HG03442 (cell line): ENCODE measurements around the gene LRRC15.
A peak's percentile ranks its signal among the peaks of the same experiment; 100 is the strongest.

Experiments
- ATAC-seq: cut with Tn5 transposase; IDR thresholded peaks from one replicate; pipeline ENCODE4 v1.9.1; 2021; ENCODE audit warnings: mild to moderate bottlenecking, moderate library complexity; ENCODE audit not compliant: unreplicated experiment

The LRRC15 gene

GRCh38 chr3:194336601-194337355, 32.8 kb downstream of the LRRC15 start:
- ATAC-seq, result no peak

- ATAC-seq, result no peak
Observed at GRCh38 chr3:194333981-194334320, 35.6 kb downstream of the LRRC15 start.

GRCh38 chr3:194333212-194333980, 36.1 kb downstream of the LRRC15 start:
- peak; percentile 87 for ATAC-seq

- no peak for ATAC-seq
Observed at GRCh38 chr3:194332858-194333211, 36.7 kb downstream of the LRRC15 start.

- no peak for ATAC-seq
Observed at GRCh38 chr3:194330579-194330978, 39.0 kb downstream of the LRRC15 start.

- no peak for ATAC-seq
Observed at GRCh38 chr3:194330160-194330559, 39.4 kb downstream of the LRRC15 start.

GRCh38 chr3:194329583-194329965, 40.0 kb downstream of the LRRC15 start:
- ATAC-seq, result no peak

GRCh38 chr3:194328942-194329582, 40.5 kb downstream of the LRRC15 start:
- ATAC-seq, result no peak

- no peak for ATAC-seq
Observed at GRCh38 chr3:194328053-194328657, 41.4 kb downstream of the LRRC15 start.

- ATAC-seq, result no peak
Observed at GRCh38 chr3:194327218-194328052, 42.1 kb downstream of the LRRC15 start.

GRCh38 chr3:194326968-194327217, 42.6 kb downstream of the LRRC15 start:
- ATAC-seq, result no peak

- ATAC-seq, result no peak
Observed at GRCh38 chr3:194326192-194326967, 43.2 kb downstream of the LRRC15 start.

- no peak for ATAC-seq
Observed at GRCh38 chr3:194325424-194326153, 44.0 kb downstream of the LRRC15 start.

- ATAC-seq, result no peak
Observed at GRCh38 chr3:194324823-194325327, 44.7 kb downstream of the LRRC15 start.

- peak; percentile 51 for ATAC-seq
Observed at GRCh38 chr3:194323785-194324735, 45.5 kb downstream of the LRRC15 start.

- ATAC-seq, result no peak
Observed at GRCh38 chr3:194322678-194323211, 46.8 kb downstream of the LRRC15 start.

- no peak for ATAC-seq
Observed at GRCh38 chr3:194321693-194322640, 47.6 kb downstream of the LRRC15 start.
